Loucy (cell line): ENCODE measurements around the gene LHFPL3.

Experiments used
- H2AFZ ChIP-seq: fragments of 200-600 bp; sonication (generic); 2 replicates; pipeline ENCODE4 v1.6.0; 2016; ENCODE audit warnings: antibody characterized with exemption, mild to moderate bottlenecking, low read length, moderate library complexity
- H3F3A ChIP-seq: fragments of 200-600 bp; 2 replicates; pipeline ENCODE4 v1.6.0; 2016; ENCODE audit warnings: antibody characterized with exemption, low read depth, mild to moderate bottlenecking
- H3K27me3 ChIP-seq: fragments of 200-600 bp; sonication (generic); 2 replicates; pipeline ENCODE4 v1.6.1; 2014; ENCODE audit warnings: low read length, mild to moderate bottlenecking; ENCODE audit not compliant: insufficient read depth, poor library complexity, severe bottlenecking
- H3K36me3 ChIP-seq: fragments of 200-600 bp; sonication (generic); 2 replicates; pipeline ENCODE4 v1.6.1; 2016; ENCODE audit warnings: low read length; ENCODE audit not compliant: insufficient read depth
- H3K4me1 ChIP-seq: fragments of 200-600 bp; sonication (generic); 2 replicates; pipeline ENCODE4 v1.5.1; 2014; ENCODE audit warnings: low read length, mild to moderate bottlenecking; ENCODE audit not compliant: insufficient read depth, poor library complexity, severe bottlenecking
- H3K4me2 ChIP-seq: fragments of 200-600 bp; sonication (generic); 2 replicates; pipeline ENCODE4 v1.6.0; 2014; ENCODE audit warnings: antibody characterized with exemption, low read length, low read depth, mild to moderate bottlenecking; ENCODE audit not compliant: poor library complexity, severe bottlenecking
- H3K4me3 ChIP-seq: fragments of 200-600 bp; sonication (generic); 2 replicates; pipeline ENCODE4 v1.5.1; 2014; ENCODE audit warnings: low read length, mild to moderate bottlenecking, mixed read lengths; ENCODE audit not compliant: poor library complexity, severe bottlenecking
- H3K79me2 ChIP-seq: fragments of 200-600 bp; sonication (generic); 2 replicates; pipeline ENCODE4 v1.6.1; 2014; ENCODE audit warnings: low read length; ENCODE audit not compliant: insufficient read depth
- H3K9ac ChIP-seq: fragments of 200-600 bp; sonication (generic); 2 replicates; pipeline ENCODE4 v1.6.0; 2014; ENCODE audit warnings: mild to moderate bottlenecking, low read depth, low read length, moderate library complexity; ENCODE audit not compliant: poor library complexity, severe bottlenecking
- H3K9me2 ChIP-seq: fragments of 200-600 bp; sonication (generic); replicated peaks from 2 replicates; pipeline ENCODE4 v1.6.1; 2016; ENCODE audit warnings: low read depth, low read length, mixed read lengths
- H3K9me3 ChIP-seq: fragments of 200-600 bp; sonication (generic); 2 replicates; pipeline ENCODE4 v1.6.1; 2014; ENCODE audit warnings: mild to moderate bottlenecking, antibody characterized with exemption, low read length, low read depth; ENCODE audit not compliant: insufficient read depth
- H4K20me1 ChIP-seq: fragments of 200-600 bp; sonication (generic); 2 replicates; pipeline ENCODE4 v1.6.0; 2014; ENCODE audit warnings: antibody characterized with exemption, low read length, mild to moderate bottlenecking; ENCODE audit not compliant: insufficient read depth, poor library complexity, severe bottlenecking
- CTCF ChIP-seq: fragments of 200-600 bp; sonication (generic); conservative IDR thresholded peaks from 2 replicates; pipeline ENCODE4 v1.5.1; 2014; ENCODE audit warnings: mild to moderate bottlenecking, antibody characterized with exemption, low read length
- EZH2phosphoT487 ChIP-seq: fragments of 200-600 bp; IDR thresholded peaks from 2 replicates; pipeline ENCODE4 v1.6.1; 2018; ENCODE audit warnings: antibody characterized with exemption, mild to moderate bottlenecking, moderate library complexity, borderline replicate concordance

Gene LHFPL3

GRCh38 chr7:104843198-104843597 lies 514.8 kb downstream of the LHFPL3 start:
- Histone ChIP-seq H3K4me2 (no peak overlapping the region), H2AFZ (no peak overlapping the region), H3K9me3 (no peaks in the 10 kb centered on the region), H3K9me2 (no peaks in the 10 kb centered on the region), H3K79me2 (no peaks in the 10 kb centered on the region), H3K9ac (no peak overlapping the region), H3K4me3 (no peak overlapping the region), H3K27me3 (no peaks in the 10 kb centered on the region), H3K4me1 (no peaks in the 10 kb centered on the region), H3K36me3 (no peaks in the 10 kb centered on the region), H4K20me1 (no peaks in the 10 kb centered on the region), H3F3A (no peaks in the 10 kb centered on the region)
- TF ChIP-seq CTCF, result no peak
- no peak for TF ChIP-seq EZH2phosphoT487

- no peaks in the 10 kb centered on the region for H3K27me3 ChIP-seq
- no peaks in the 10 kb centered on the region for H3K36me3 ChIP-seq
- no peak for TF ChIP-seq CTCF
- no peak for TF ChIP-seq EZH2phosphoT487
- H3K9ac ChIP-seq, result no peak overlapping the region
- no peak overlapping the region for H3K4me2 ChIP-seq
- no peaks in the 10 kb centered on the region for H3K9me3 ChIP-seq
- H3K9me2 ChIP-seq, result no peaks in the 10 kb centered on the region
- no peaks in the 10 kb centered on the region for H3K79me2 ChIP-seq
- no peak overlapping the region for H3K4me3 ChIP-seq
- peaks cover 3% of the 10 kb centered on the region for H3K4me1 ChIP-seq
- no peaks in the 10 kb centered on the region for H4K20me1 ChIP-seq
- H3F3A ChIP-seq, result no peaks in the 10 kb centered on the region
- H2AFZ ChIP-seq, result no peak overlapping the region
Observed at GRCh38 chr7:104845557-104845956, 517.2 kb downstream of the LHFPL3 start.

GRCh38 chr7:104846731-104847130 lies 518.3 kb downstream of the LHFPL3 start:
- no peaks in the 10 kb centered on the region for H3K9me3 ChIP-seq
- no peaks in the 10 kb centered on the region for H3K27me3 ChIP-seq
- H3F3A ChIP-seq, result no peaks in the 10 kb centered on the region
- H3K9me2 ChIP-seq, result no peaks in the 10 kb centered on the region
- no peak for TF ChIP-seq CTCF
- no peak for TF ChIP-seq EZH2phosphoT487
- H3K4me3 ChIP-seq, result no peak overlapping the region
- no peak overlapping the region for H2AFZ ChIP-seq
- peaks cover 4% of the 10 kb centered on the region for H3K4me1 ChIP-seq
- no peak overlapping the region for H3K9ac ChIP-seq
- H3K36me3 ChIP-seq, result no peaks in the 10 kb centered on the region
- H3K79me2 ChIP-seq, result no peaks in the 10 kb centered on the region
- no peaks in the 10 kb centered on the region for H4K20me1 ChIP-seq
- no peak overlapping the region for H3K4me2 ChIP-seq
